Measurements from ENCODE around the gene AGTRAP. TPM values are rescaled to one million over a fixed set of nuclear protein-coding genes. Genes with fewer than 3 reads are reported as not detected.

AGTRAP gene
- total and polyA plus RNA-seq, 2 of the 4 experiments (the other 2 are of a cell fraction), result 21.5 to 57.7 TPM

DNA sequence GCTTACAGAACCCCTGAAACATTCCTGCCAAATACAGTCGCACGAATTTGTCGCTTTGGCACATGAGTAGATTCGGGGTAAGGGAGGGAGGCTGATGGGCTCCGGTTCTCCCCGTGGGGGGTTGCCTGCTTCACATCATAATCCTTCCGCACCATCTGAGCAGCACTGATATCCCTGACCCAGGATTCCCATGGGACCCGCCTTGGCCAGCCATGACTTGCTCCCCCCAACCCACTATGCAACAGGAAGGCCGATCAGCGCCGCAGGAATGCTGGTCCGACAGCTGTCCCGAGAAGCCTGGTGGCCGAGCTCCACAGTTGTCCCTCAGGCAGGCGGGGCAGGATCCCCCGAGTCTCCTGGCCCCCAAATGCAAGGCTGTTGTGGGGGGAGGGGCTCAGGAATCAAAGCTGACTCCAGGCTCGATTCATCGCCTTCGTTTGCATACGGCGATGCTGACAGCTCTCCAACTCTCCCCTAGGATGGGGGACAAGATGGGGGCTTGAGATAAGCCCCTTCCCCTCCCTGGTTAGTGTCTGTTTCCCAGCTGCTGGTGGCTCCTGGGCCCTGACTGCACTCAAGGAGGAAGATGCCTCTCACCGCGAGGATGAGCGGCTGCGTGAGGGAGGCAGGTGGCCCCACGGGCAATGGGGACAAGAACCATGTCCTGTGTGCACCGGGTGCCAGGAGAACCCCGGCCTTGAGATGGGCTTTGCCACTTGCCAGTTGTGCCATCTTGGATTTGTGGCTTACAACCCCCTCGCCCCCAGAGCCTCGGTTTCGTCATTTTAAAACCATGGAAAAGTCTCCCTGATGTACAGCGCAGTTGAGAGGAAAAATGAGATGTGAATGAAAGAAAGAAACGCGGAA lies 35.1 kb upstream of the AGTRAP start:
- ATAC-seq (ENCODE audit: low read depth), result no peak
- Histone ChIP-seq H3K4me3 (ENCODE audit: insufficient read depth, low read depth, low read length) (no peak overlapping the region), H4K8ac (ENCODE audit: low read depth in 2 of 2, low read length in 2 of 2) (no peak overlapping the region), H2BK5ac (ENCODE audit: low read depth, low read length, poor library complexity, severe bottlenecking) (no peak overlapping the region), H3K79me1 (ENCODE audit: low read depth in 1 of 2, low read length in 2 of 2) (no peaks in the 10 kb centered on the region), H3K4me1 (ENCODE audit: control insufficient read depth, insufficient read depth, low read length) (no peaks in the 10 kb centered on the region; the same call in 1 of the 2 replicates), H4K91ac (ENCODE audit: insufficient read depth, low read depth, low read length) (no peak overlapping the region), H2BK20ac (ENCODE audit: low read depth, low read length) (no peak overlapping the region), H3K18ac (ENCODE audit: low read depth, low read length) (no peak overlapping the region), H3K9me1 (ENCODE audit: insufficient read depth, low read length) (peaks cover 4% of the 10 kb centered on the region), H2AK9ac (replicated peaks; ENCODE audit: low read depth, low read length, poor library complexity) (no peak overlapping the region), H3K56ac (ENCODE audit: extremely low read depth, insufficient read depth, low read length) (no peak overlapping the region), H3K36me3 (ENCODE audit: control insufficient read depth, insufficient read depth, low read length) (no peaks in the 10 kb centered on the region), H3K27ac (ENCODE audit: insufficient read depth, low read length) (no peak overlapping the region), H3K9ac (ENCODE audit: low read depth, low read length) (no peak overlapping the region), H3K9me3 (ENCODE audit: control insufficient read depth, insufficient read depth, low read length) (no peaks in the 10 kb centered on the region), H4K5ac (ENCODE audit: low read depth, low read length) (no peak overlapping the region), H3K23ac (ENCODE audit: low read depth, low read length) (no peak overlapping the region), H3K4ac (ENCODE audit: low read depth, low read length) (no peak overlapping the region), H3K27me3 (ENCODE audit: control insufficient read depth, insufficient read depth, low read length) (peaks cover 74% of the 10 kb centered on the region), H2AFZ (replicated peaks; ENCODE audit: low read length, poor library complexity) (no peak overlapping the region), H4K20me1 (ENCODE audit: insufficient read depth, low read length) (no peaks in the 10 kb centered on the region), H3K4me2 (ENCODE audit: low read depth, low read length) (no peak overlapping the region), H2AK5ac (ENCODE audit: low read depth, low read length) (no peak overlapping the region), H2BK120ac (ENCODE audit: low read depth, low read length) (no peak overlapping the region), H2BK15ac (ENCODE audit: low read depth, low read length) (no peak overlapping the region), H3K14ac (replicated peaks; ENCODE audit: low read depth, low read length) (no peak overlapping the region)
- intact Hi-C loops (cut with micrococcal nuclease) (no loop called here), dilution Hi-C loops (cut with HindIII; ENCODE audit: low sequenced_read_pairs, unreplicated experiment) (no loop called here), in situ Hi-C loops (cut with MboI; ENCODE audit: low sequenced_read_pairs) (no loop called here)
- no peak for TF ChIP-seq RFX5 (IDR thresholded peaks at IDR 0.05; ENCODE audit: low read depth, low read length)
- TF ChIP-seq NFE2L2 (IDR thresholded peaks at IDR 0.05; ENCODE audit: low read depth, low read length), result no peak
- no TSS peak for BruUV-seq (replicated peaks)
- 25% methylated on average over 15 of the region's 34 CpGs; no CpG with 5 or more reads in 1 of the 2 experiments for WGBS, 2 experiments (ENCODE audit: extremely low coverage in 2 of 2, insufficient read length in 1 of 2)
- no peak for DNase-seq
- ChIA-PET POLR2A (ENCODE audit: unreplicated experiment) (no interaction called here), CTCF (interaction anchor here (1.4 kb wide), 1 partner anchor 11 kb away, joined by 3 read pairs; no protein-coding TSS in a partner anchor)

Data from IMR-90 (cell line).